ENCODE data around the gene PHF2.

- TF ChIP-seq CTCF (IDR thresholded peaks at IDR 0.05) (no peak), POLR2A (IDR thresholded peaks at IDR 0.05) (no peak), POLR2AphosphoS5 (IDR thresholded peaks at IDR 0.05) (no peak)
These were observed 8.2 kb upstream of the PHF2 start for GRCh38 chr9:93568169-93568568.

All from suprapubic skin (tissue), 4 donors.